CD4-positive, alpha-beta memory T cell (primary cell): ENCODE results near the gene GRIN2D. TPM values are rescaled to one million over a fixed set of nuclear protein-coding genes. Genes with fewer than 3 reads are reported as not detected.
"Not testable (repeated sequence)": the region's sequence is repeated elsewhere in the genome, so short reads cannot be mapped to it uniquely, and the experiment has no call there.

Experiments used
- CTCF ChIA-PET: fragments of 350-600 bp; sonication (Branson Sonifier 250); formaldehyde crosslinking; loops from one replicate; lab custom pipeline; 2021; ENCODE audit warnings: inconsistent platforms; ENCODE audit not compliant: partially characterized antibody; lab: Charles Lee
- POLR2A ChIA-PET: fragments of 350-600 bp; sonication (Branson Sonifier 250); formaldehyde crosslinking; loops from one replicate; lab custom pipeline; 2021; ENCODE audit not compliant: partially characterized antibody; lab: Charles Lee
- DNase-seq, 5 donors: peaks; one replicate each; pipeline versions ENCODE4 v3.0.0 to v3.0.0-alpha.2; 2020 to 2022; ENCODE audit warnings: mixed read lengths in 1 of 5
- H3K27ac ChIP-seq: one replicate; pipeline ENCODE4 v1.7.0; 2013; ENCODE audit warnings: low read depth, low read length
- H3K27me3 ChIP-seq: 2 replicates; pipeline ENCODE4 v1.7.0; 2013; ENCODE audit warnings: mild to moderate bottlenecking, low read length, moderate library complexity; ENCODE audit not compliant: insufficient read depth
- H3K36me3 ChIP-seq: 2 replicates; pipeline ENCODE4 v1.7.0; 2013; ENCODE audit warnings: mild to moderate bottlenecking, low read length, moderate library complexity; ENCODE audit not compliant: insufficient read depth
- H3K4me1 ChIP-seq: 2 replicates; pipeline ENCODE4 v1.7.0; 2013; ENCODE audit warnings: mild to moderate bottlenecking, low read length, moderate library complexity; ENCODE audit not compliant: insufficient read depth
- H3K4me3 ChIP-seq, 2 donors: one replicate each; pipeline ENCODE4 v1.7.0; 2013; ENCODE audit warnings: low read length in 2 of 2, mild to moderate bottlenecking in 1 of 2
- H3K9me3 ChIP-seq, 2 donors: one replicate each; pipeline ENCODE4 v1.7.0; 2013; ENCODE audit warnings: low read length in 2 of 2, control low read depth in 1 of 2; ENCODE audit not compliant: control insufficient read depth in 1 of 2
- H3K27ac Mint-ChIP-seq, 7 donors: one replicate each; pipeline ENCODE4 v1.8.0; 2020 to 2021; ENCODE audit warnings: mixed read lengths in 7 of 7, mild to moderate bottlenecking in 6 of 7, inconsistent platforms in 3 of 7, moderate library complexity in 3 of 7
- H3K27me3 Mint-ChIP-seq, 2 donors: one replicate each; pipeline ENCODE4 v1.8.0; 2020 to 2021; ENCODE audit warnings: mixed read lengths in 2 of 2
- H3K36me3 Mint-ChIP-seq, 2 donors: one replicate each; pipeline ENCODE4 v1.8.0; 2020 to 2021; ENCODE audit warnings: mixed read lengths in 2 of 2, inconsistent platforms in 1 of 2, mild to moderate bottlenecking in 1 of 2
- H3K4me1 Mint-ChIP-seq, 4 donors: one replicate each; pipeline ENCODE4 v1.8.0; 2020 to 2021; ENCODE audit warnings: mixed read lengths in 4 of 4, mild to moderate bottlenecking in 1 of 4
- H3K4me3 Mint-ChIP-seq, 8 donors: one replicate each; pipeline ENCODE4 v1.8.0; 2020 to 2021; ENCODE audit warnings: mixed read lengths in 8 of 8, mild to moderate bottlenecking in 7 of 8, moderate library complexity in 6 of 8, inconsistent platforms in 3 of 8
- H3K9me3 Mint-ChIP-seq, 8 donors: one replicate each; pipeline ENCODE4 v1.8.0; 2020 to 2021; ENCODE audit warnings: mixed read lengths in 8 of 8, mild to moderate bottlenecking in 5 of 8, inconsistent platforms in 3 of 8, moderate library complexity in 1 of 8
- intact Hi-C: fragments of 100-400 bp; cut with micrococcal nuclease; formaldehyde crosslinking; loops from one replicate; pipeline ENCODE4 v1.15.1; 2023
- polyA plus RNA-seq, 2 donors: library from polyadenylated mRNA; unstranded; fragments of 300-500 nt; fragmentation: Illumina TruSeq; gene quantifications; one replicate each; pipeline ENCODE4 v1.2.3, GENCODE V29; 2021
- total RNA-seq, 2 experiments: library from RNA; stranded (reverse); gene quantifications; one replicate each; pipeline ENCODE4 v1.2.3, GENCODE V29; 2021

Gene GRIN2D
- total and polyA plus RNA-seq, 4 experiments from 2014 or later, result 0.14 to 0.17 TPM; not detected in 2

DNA sequence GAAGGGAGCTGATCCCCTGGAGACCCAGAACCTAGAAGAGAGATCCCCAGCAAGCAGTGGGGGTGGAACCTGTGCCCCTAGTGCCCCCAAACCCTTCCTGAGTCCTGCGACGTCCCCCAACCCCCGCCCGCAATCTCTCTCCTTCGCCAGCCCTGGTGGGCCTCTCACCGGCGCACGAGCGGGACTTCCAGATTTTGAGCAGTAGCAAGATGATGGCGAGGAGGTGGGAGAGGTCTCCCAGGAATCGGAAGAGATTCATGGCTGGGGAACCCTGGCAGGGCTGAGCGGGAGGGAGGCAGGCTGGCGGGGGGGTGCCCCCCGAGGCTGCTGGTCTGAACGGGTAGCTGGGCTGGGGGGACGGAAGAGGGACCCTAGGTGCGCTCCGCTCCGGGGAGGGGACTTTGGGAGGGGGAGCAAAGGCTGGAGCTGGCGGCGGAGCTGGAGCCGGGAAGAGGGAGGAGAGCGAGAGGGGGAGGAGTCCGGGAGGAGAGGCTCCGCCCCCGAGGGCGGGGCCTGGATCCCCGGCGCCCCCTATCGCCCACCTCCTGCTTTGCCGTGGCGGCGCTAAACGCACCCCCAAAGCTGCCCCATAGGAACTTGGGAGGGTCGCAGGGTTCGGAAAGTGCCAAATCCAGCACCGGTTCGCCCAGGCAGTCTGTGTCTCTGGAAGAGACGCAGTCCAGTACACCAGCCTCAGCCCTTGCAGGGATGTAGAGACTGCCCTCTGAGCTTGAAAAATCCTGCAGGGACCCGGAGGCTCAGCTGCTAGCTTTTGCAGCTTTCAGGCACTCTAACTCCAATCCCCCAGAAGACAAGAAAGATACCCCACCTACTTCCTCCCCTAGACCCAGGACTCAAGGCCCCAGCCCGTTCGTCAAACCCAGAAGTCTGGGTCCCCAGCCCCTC lies 2.1 kb upstream of the GRIN2D start, which contains the start of gene KDELR1:
Gene KDELR1 (minus strand): TSS at position 452 of the 906 bp plus-strand sequence. CDS start 193 bp downstream, at position 259.
- intact Hi-C loops, result loop anchor here (1.0 to 2.0 kb wide), 4 partner anchors 27 to 77 kb away; partner anchors contain the start of genes CYTH2, GRWD1 and SYNGR4
- Histone ChIP-seq H3K36me3 (peaks cover 14% of the 10 kb centered on the region), H3K27me3 (peaks cover 19% of the 10 kb centered on the region), H3K27ac (peak within 1 kb of the TSS; percentile 93), H3K9me3 (no peaks in the 10 kb centered on the region), H3K4me1 (peaks cover 41% of the 10 kb centered on the region), H3K4me3 (peak within 1 kb of the TSS; percentile 63 to 89)
- peaks cover 6 to 19% of the 10 kb centered on the region in 2 donors for H3K27me3 Mint-ChIP-seq
- peak within 1 kb of the TSS; percentile 89 to 98 (median 95) for H3K27ac Mint-ChIP-seq
- H3K9me3 Mint-ChIP-seq, result no peaks in the 10 kb centered on the region
- ChIA-PET POLR2A (interaction anchor here (0.8 to 2.4 kb wide), 15 partner anchors 9 to 228 kb away, joined by 3 to 46 read pairs (median 4); partner anchors contain the start of genes RPL18, SPHK2, SYNGR4 and TMEM143), CTCF (interaction anchor here (0.6 to 2.1 kb wide), 29 partner anchors 10 to 1288 kb away, joined by 3 to 28 read pairs (median 5); partner anchors contain the start of genes SYNGR4 and TMEM143)
- peaks cover 0 to 20% of the 10 kb centered on the region in 2 donors for H3K36me3 Mint-ChIP-seq
- peak within 1 kb of the TSS; percentile 91 to 95 (median 94) for H3K4me3 Mint-ChIP-seq
- peak; percentile 59 to 79 (median 66) for DNase-seq
- peaks cover 15 to 49% (median 33%) of the 10 kb centered on the region in 4 donors for H3K4me1 Mint-ChIP-seq

DNA sequence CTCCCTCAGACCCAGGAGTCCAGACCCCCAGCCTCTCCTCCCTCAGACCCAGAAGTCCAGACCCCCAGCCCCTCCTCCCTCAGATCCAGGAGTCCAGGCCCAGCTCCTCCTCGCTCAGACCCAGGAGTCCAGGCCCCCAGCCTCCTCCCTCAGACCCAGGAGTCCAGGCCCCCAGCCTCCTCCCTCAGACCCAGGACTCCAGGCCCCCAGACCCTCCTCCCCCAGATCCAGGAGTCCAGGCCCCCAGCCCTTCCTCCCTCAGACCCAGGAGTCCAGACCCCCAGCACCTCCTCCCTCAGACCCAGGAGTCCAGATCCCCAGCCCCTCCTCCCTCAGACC lies 1.5 kb upstream of the GRIN2D start:
- H3K9me3 ChIP-seq, intact Hi-C loops, DNase-seq, H3K9me3 Mint-ChIP-seq: not testable (repeated sequence)
- ChIA-PET POLR2A (interaction anchor here (1.0 to 2.4 kb wide), 10 partner anchors 8 to 227 kb away, joined by 3 to 46 read pairs (median 8); partner anchors contain the start of genes RPL18, SPHK2, SYNGR4 and TMEM143), CTCF (interaction anchor here (0.6 to 2.1 kb wide), 23 partner anchors 10 to 1287 kb away, joined by 3 to 28 read pairs (median 6); partner anchors contain the start of genes SYNGR4 and TMEM143)
- Mint-ChIP-seq H3K4me3 (peak overlapping the region; percentile 91 to 95 (median 94)), H3K36me3 (peaks cover 0 to 20% of the 10 kb centered on the region in 2 donors), H3K27ac (peak overlapping the region in 3 of 7 donors; percentile 71 to 95 (median 89)), H3K4me1 (peaks cover 15 to 49% (median 33%) of the 10 kb centered on the region in 4 donors), H3K27me3 (peaks cover 6 to 19% of the 10 kb centered on the region in 2 donors)
- Histone ChIP-seq H3K27me3 (peaks cover 23% of the 10 kb centered on the region), H3K4me3 (peak overlapping the region in 1 of 2 donors; percentile 89), H3K36me3 (peaks cover 13% of the 10 kb centered on the region), H3K27ac (peak overlapping the region; percentile 93), H3K4me1 (peaks cover 46% of the 10 kb centered on the region)

GRCh38 chr19:48392860-48393558 lies 459 bp upstream of the GRIN2D start:
- Histone ChIP-seq H3K9me3 (no peaks in the 10 kb centered on the region), H3K27ac (no peak overlapping the region), H3K27me3 (peaks cover 23% of the 10 kb centered on the region), H3K36me3 (peaks cover 6% of the 10 kb centered on the region), H3K4me3 (peak overlapping the region in 1 of 2 donors; percentile 24), H3K4me1 (peaks cover 56% of the 10 kb centered on the region)
- H3K36me3 Mint-ChIP-seq, result peaks cover 0 to 12% of the 10 kb centered on the region in 2 donors
- H3K9me3 Mint-ChIP-seq, result no peaks in the 10 kb centered on the region
- peak overlapping the region in 1 of 7 donors; percentile 59 for H3K27ac Mint-ChIP-seq
- POLR2A ChIA-PET, result interaction anchor here (0.7 kb wide), 1 partner anchor 12 kb away, joined by 3 read pairs; no protein-coding TSS in a partner anchor
- peaks cover 21 to 57% (median 41%) of the 10 kb centered on the region in 4 donors for H3K4me1 Mint-ChIP-seq
- no peak for DNase-seq
- peaks cover 11 to 20% of the 10 kb centered on the region in 2 donors for H3K27me3 Mint-ChIP-seq
- peak overlapping the region in 7 of 8 donors; percentile 33 to 73 (median 59) for H3K4me3 Mint-ChIP-seq
- intact Hi-C loops, result no loop called here
- CTCF ChIA-PET, result interaction anchor here (1.1 to 1.2 kb wide), 2 partner anchors 9 to 10 kb away, joined by 3 to 4 read pairs; no protein-coding TSS in a partner anchor

DNA sequence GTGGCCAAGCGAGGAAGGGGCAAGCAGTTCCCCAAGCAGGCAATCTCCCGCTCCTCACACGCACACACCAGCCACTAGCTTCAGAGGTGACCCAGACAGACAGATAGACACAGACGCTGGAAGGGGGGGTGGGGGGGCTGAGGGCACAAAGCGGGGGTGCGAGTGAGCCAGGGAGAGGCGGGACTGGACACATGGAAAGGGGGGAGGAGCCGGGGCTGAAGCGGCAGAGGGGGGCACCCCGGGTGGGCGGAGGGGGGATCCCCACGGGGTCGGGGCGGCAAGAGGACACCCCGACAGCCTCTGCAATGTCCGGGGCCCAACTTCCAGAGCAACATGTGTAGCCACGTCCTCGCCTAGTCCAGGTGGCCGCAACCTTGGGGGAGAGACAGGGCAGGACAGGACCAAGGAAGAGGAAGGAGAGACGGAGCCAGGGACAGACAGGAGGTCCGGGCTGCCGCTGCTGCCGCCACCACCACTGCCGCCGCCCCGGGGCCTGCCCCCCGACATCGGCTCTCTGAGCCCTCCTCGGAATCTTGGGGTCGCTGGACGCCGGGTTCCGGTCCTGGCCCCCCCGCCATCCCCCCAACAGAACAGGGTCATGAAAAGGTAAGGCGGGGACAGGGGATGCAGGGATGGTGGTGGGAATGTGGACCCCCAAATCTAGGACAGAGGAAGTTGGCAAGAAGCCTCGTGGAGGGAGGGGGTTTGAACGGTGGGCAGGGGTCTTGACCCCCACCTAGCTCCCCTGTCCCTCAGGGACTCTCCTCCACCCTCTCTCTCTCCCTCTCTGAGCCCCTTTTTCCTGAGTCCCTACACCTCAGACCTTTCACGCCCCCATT lies 1.1 kb downstream of the GRIN2D start:
- ChIA-PET CTCF (interaction anchor here (0.6 to 1.2 kb wide), 3 partner anchors 8 to 31 kb away, joined by 3 to 4 read pairs (median 3); partner anchors contain the start of gene TMEM143), POLR2A (interaction anchor here (0.6 to 1.5 kb wide), 4 partner anchors 11 to 225 kb away, joined by 3 to 5 read pairs (median 4); partner anchors contain the start of genes RPL18 and SPHK2)
- Histone ChIP-seq H3K36me3 (no peaks in the 10 kb centered on the region), H3K27ac (no peak overlapping the region), H3K4me3 (no peak overlapping the region), H3K27me3 (peaks cover 23% of the 10 kb centered on the region), H3K9me3 (no peaks in the 10 kb centered on the region), H3K4me1 (peaks cover 58% of the 10 kb centered on the region)
- Mint-ChIP-seq H3K36me3 (peaks cover 0 to 6% of the 10 kb centered on the region in 2 donors), H3K9me3 (no peaks in the 10 kb centered on the region), H3K27me3 (peaks cover 11 to 21% of the 10 kb centered on the region in 2 donors), H3K4me3 (peak overlapping the region in 7 of 8 donors; percentile 47 to 86 (median 67)), H3K4me1 (peaks cover 21 to 67% (median 43%) of the 10 kb centered on the region in 4 donors), H3K27ac (peak overlapping the region in 3 of 7 donors; percentile 70 to 86 (median 79))
- intact Hi-C loops, result no loop called here
- no peak for DNase-seq

GRCh38 chr19:48395170-48395455 lies 1.6 kb downstream of the GRIN2D start:
- Mint-ChIP-seq H3K27me3 (peaks cover 11 to 21% of the 10 kb centered on the region in 2 donors), H3K27ac (peak overlapping the region in 1 of 7 donors; percentile 32), H3K36me3 (peaks cover 0 to 7% of the 10 kb centered on the region in 2 donors), H3K9me3 (no peaks in the 10 kb centered on the region), H3K4me1 (peaks cover 22 to 71% (median 46%) of the 10 kb centered on the region in 4 donors), H3K4me3 (peak overlapping the region in 5 of 8 donors; percentile 13 to 72 (median 26))
- no peak for DNase-seq
- no peak overlapping the region for H3K4me3 ChIP-seq
- H3K36me3 ChIP-seq, result no peaks in the 10 kb centered on the region
- H3K27me3 ChIP-seq, result peaks cover 23% of the 10 kb centered on the region
- CTCF ChIA-PET, result interaction anchor here (0.6 kb wide), 1 partner anchor 31 kb away, joined by 3 read pairs; the partner anchor contains the start of gene TMEM143
- H3K9me3 ChIP-seq, result no peaks in the 10 kb centered on the region
- POLR2A ChIA-PET, result interaction anchor here (0.9 to 1.5 kb wide), 4 partner anchors 11 to 224 kb away, joined by 3 to 5 read pairs (median 4); partner anchors contain the start of genes RPL18 and SPHK2
- peaks cover 55% of the 10 kb centered on the region for H3K4me1 ChIP-seq
- no peak overlapping the region for H3K27ac ChIP-seq
- intact Hi-C loops, result no loop called here
